Transverse colon (tissue), 4 donors: ENCODE data around the gene DENND1A. TPM values are rescaled to one million over a fixed set of nuclear protein-coding genes. Genes with fewer than 3 reads are reported as not detected.

Source experiments
- DNase-seq: peaks from one replicate; pipeline ENCODE4 v3.0.0-alpha.2; 2019
- H3K27ac ChIP-seq, 4 donors: fragments of 200-600 bp; sonication (generic); 2 replicates each; pipeline ENCODE4 v1.5.1; 2016 to 2018; ENCODE audit warnings: inconsistent platforms in 4 of 4
- H3K27me3 ChIP-seq: fragments of 200-600 bp; sonication (generic); 2 replicates; pipeline ENCODE4 v1.5.1; 2017; ENCODE audit warnings: inconsistent platforms
- H3K36me3 ChIP-seq, 4 donors: fragments of 200-600 bp; sonication (generic); 2 replicates each; pipeline ENCODE4 v1.5.1; 2017 to 2019; ENCODE audit warnings: inconsistent platforms in 4 of 4
- H3K4me1 ChIP-seq, 4 donors: fragments of 200-600 bp; sonication (generic); 2 replicates each; pipeline ENCODE4 v1.5.1; 2017 to 2020; ENCODE audit warnings: inconsistent platforms in 4 of 4
- H3K4me3 ChIP-seq, 4 donors: fragments of 200-600 bp; sonication (generic); 1 replicate in 1 of 4; 2 replicates in 3 of 4; pipeline versions ENCODE4 v1.5.1 to v1.6.1; 2017 to 2019; ENCODE audit warnings: inconsistent platforms in 4 of 4
- H3K9me3 ChIP-seq, 2 donors: fragments of 200-600 bp; sonication (generic); 2 replicates each; pipeline ENCODE4 v1.5.1; 2017 to 2019; ENCODE audit warnings: inconsistent platforms in 2 of 2
- EP300 ChIP-seq: sonication (generic); formaldehyde crosslinking; IDR thresholded peaks from one replicate; pipeline ENCODE4 v1.6.1; 2017; ENCODE audit warnings: antibody characterized with exemption, low read depth
- POLR2A ChIP-seq: fragments of 450-650 bp; IDR thresholded peaks from one replicate; pipeline ENCODE4 v1.6.1; 2016; ENCODE audit warnings: antibody characterized with exemption, mild to moderate bottlenecking, moderate library complexity
- POLR2AphosphoS5 ChIP-seq, 3 donors: sonication (generic); formaldehyde crosslinking; IDR thresholded peaks; one replicate each; pipeline ENCODE4 v1.6.1; 2016; ENCODE audit warnings: antibody characterized with exemption in 3 of 3
- WGBS, 2 donors: methylation state at CpG; one replicate each; pipeline ENCODE4 v1.1.5; 2018; ENCODE audit warnings: low coverage in 1 of 2; 5-methylcytosine and 5-hydroxymethylcytosine counted together
- in situ Hi-C, 4 donors: fragments of 200-750 bp; cut with MboI; loops; one replicate each; pipeline versions ENCODE4 v1.15.0 to v1.15.1; 2017; ENCODE audit warnings: low sequenced_read_pairs in 3 of 4, low pct_ligation_motif_present in 1 of 4, low pct_unique_long_range_greater_than_20kb in 1 of 4
- intact Hi-C: fragments of 100-400 bp; cut with DNase I; formaldehyde crosslinking; loops from one replicate; pipeline ENCODE4 v1.15.1; 2023; ENCODE audit warnings: low total_unique reads
- total RNA-seq, 4 donors: library from RNA; depleted of rRNA; stranded (reverse); fragments of >200 nt; gene quantifications; one replicate each; pipeline ENCODE4 v1.1.0, GENCODE V29; 2016
- TF ChIP-seq, protein P1 (sequence below), 5 experiments: fragments of 200-600 bp in 3 of 5; fragments of 450-650 bp in 2 of 5; sonication (generic) in 3 of 5; IDR thresholded peaks; 1 replicate in 2 of 5; 2 replicates in 3 of 5; pipeline ENCODE4 v1.5.1; 2016 to 2017; ENCODE audit warnings: antibody characterized with exemption in 5 of 5, inconsistent platforms in 3 of 5, mild to moderate bottlenecking in 2 of 5, moderate library complexity in 1 of 5

Gene DENND1A
- total RNA-seq, 4 donors from 2014 or later, result 12.5 to 78.6 (median 40.0) TPM

DNA sequence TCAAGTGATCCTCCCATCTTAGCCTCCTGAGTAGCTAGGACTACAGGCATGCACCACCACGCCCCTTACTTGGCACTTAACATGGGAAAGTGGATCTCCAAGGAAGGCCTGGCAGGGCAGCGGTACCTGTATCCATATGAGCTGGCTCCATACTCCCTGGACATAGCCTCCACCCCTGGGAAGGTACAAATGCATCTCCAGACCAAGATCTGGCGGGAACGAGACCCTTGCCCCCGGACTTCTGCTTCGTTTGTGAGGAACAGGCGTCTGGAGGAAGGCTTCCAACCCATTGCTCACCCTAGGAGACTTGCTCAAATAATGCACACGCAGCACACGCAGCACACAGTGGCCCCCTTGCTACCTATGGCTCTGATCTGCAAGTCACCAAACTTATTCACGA, 518.7 kb downstream of the DENND1A start:
- TF ChIP-seq, protein P1, sequence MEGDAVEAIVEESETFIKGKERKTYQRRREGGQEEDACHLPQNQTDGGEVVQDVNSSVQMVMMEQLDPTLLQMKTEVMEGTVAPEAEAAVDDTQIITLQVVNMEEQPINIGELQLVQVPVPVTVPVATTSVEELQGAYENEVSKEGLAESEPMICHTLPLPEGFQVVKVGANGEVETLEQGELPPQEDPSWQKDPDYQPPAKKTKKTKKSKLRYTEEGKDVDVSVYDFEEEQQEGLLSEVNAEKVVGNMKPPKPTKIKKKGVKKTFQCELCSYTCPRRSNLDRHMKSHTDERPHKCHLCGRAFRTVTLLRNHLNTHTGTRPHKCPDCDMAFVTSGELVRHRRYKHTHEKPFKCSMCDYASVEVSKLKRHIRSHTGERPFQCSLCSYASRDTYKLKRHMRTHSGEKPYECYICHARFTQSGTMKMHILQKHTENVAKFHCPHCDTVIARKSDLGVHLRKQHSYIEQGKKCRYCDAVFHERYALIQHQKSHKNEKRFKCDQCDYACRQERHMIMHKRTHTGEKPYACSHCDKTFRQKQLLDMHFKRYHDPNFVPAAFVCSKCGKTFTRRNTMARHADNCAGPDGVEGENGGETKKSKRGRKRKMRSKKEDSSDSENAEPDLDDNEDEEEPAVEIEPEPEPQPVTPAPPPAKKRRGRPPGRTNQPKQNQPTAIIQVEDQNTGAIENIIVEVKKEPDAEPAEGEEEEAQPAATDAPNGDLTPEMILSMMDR (IDR thresholded peaks at IDR 0.05), result no peak
- TF ChIP-seq POLR2AphosphoS5 (IDR thresholded peaks at IDR 0.05) (no peak), POLR2A (no peak), EP300 (no peak)
- Histone ChIP-seq H3K27ac (no peak overlapping the region), H3K27me3 (no peaks in the 10 kb centered on the region), H3K4me1 (no peaks in the 10 kb centered on the region), H3K36me3 (no peaks in the 10 kb centered on the region), H3K9me3 (no peaks in the 10 kb centered on the region), H3K4me3 (no peak overlapping the region)
- in situ Hi-C loops, result loop anchor here in 3 of 4 donors (25.0 kb wide), 1 partner anchor 626 kb away; no protein-coding TSS in a partner anchor
- no peak for DNase-seq
- WGBS, 2 donors, result 95 to 100% methylated on average over 2 to 10 of the region's 10 CpGs
- intact Hi-C loops, result no loop called here

DNA sequence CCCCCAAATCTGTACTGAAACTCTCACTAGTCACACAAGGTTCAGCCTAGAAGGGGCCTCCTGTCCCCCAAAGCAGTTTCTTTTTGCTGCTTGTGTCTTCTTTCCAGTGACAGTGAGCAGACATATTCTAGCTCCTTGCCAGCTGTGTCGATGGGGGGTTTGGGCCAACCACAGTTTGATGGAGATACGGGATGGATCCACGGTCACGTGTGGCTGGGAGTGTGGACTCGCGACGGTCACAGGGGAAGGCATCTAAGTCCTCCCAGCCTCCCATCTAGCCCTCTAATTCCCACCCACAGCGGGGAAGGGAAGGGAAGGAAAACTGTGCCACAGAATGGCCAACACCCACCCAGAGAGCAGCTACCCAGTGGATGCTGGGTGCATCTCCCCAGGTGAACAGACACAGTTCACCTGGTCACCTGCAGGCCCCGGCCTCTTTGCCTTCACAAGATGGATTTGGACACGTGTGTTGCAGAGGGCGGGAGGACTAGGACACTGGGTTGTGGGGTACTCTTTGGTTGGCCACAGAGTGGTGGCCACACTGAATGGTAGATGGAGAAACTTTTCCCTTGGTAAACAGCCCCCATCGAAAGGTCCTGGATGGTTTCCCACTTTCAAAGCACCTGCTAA, 519.5 kb downstream of the DENND1A start:
- in situ Hi-C loops (loop anchor here in 3 of 4 donors (25.0 kb wide), 1 partner anchor 627 kb away; no protein-coding TSS in a partner anchor), intact Hi-C loops (no loop called here)
- H3K27ac ChIP-seq, result no peak overlapping the region
- DNase-seq, result no peak
- TF ChIP-seq EP300 (no peak), POLR2A (no peak), POLR2AphosphoS5 (IDR thresholded peaks at IDR 0.05) (no peak)
- no peak overlapping the region for H3K4me3 ChIP-seq
- no peaks in the 10 kb centered on the region for H3K9me3 ChIP-seq
- H3K27me3 ChIP-seq, result no peaks in the 10 kb centered on the region
- H3K36me3 ChIP-seq, result no peaks in the 10 kb centered on the region
- no peaks in the 10 kb centered on the region for H3K4me1 ChIP-seq
- WGBS, 2 donors, result 71 to 86% methylated on average over 2 to 12 of the region's 12 CpGs

DNA sequence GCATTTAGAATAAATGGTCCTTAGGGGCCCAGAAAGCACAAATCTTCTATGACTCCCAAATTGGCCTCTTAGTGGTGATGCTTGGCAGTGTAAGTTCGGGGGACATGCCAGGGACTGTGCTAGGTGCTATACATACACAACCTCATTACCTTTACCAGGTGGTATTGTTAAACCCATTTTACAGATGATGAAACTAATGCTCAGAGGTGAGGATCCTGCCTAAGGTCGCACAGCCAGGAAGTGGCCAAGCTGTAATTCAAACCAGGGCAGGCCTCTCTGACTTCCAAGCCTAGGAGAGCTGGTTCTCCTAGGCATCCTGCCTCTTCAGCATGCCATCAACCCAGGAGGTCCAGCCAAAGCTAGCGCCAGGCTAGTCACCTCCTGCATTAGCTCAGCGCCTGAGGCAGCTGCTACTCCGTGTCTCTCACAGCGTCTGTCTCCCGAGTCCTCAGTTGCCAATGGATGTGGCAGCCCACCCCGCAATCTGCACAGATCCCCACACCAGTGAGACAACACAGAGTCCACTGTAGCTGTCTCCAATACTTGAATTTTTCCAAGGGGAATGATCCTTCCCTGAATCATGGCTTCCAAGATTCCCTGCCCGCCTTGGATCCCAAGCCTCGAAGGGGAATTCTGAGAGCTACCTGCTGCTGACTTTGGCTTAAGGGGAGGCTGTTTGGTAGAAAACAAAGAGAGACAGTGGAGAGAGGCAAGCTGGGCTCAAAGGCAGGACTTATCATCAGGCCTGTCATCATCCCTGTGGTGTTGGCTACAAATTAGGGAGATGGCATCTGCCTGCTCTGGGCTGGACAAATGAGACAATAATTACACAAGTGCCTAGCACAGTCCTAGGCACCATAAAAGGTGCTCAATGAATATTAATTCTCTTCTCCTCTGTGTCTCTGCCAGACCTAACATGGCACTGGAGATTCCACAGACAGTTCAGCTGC, 521.3 kb downstream of the DENND1A start:
- no peak overlapping the region for H3K27ac ChIP-seq
- TF ChIP-seq POLR2AphosphoS5 (IDR thresholded peaks at IDR 0.05), result no peak
- TF ChIP-seq EP300, result no peak
- TF ChIP-seq, protein P1 (IDR thresholded peaks at IDR 0.05), result no peak
- no peak for TF ChIP-seq POLR2A

DNA sequence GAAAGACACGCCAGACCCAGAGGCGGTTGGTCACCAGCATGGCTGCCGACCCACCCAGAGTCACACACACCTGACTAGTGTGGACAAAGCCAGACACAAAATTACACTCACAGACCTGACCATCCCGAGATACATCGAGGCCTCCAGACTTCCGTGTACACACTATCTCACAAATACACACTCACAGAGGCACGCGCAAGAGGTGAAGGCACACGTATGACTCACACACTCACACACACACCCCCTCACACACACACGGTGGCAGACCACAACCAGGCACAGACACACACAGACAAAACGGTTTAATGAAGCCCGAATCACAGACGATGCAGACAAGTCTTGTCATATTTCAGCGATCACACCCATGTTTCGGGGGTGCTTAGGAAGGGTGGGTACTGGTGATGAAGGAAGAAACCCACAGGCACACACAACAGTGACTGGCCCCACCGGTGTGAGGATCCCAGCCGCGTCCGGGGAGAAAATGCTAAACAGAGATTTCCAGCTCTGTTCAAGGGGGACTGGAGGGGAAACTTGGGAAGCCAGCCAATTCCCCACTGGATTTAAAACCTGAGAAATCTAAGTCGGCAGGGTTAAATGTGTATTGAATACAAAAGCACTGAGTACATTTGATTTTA, 522.6 kb downstream of the DENND1A start:
- no peak overlapping the region for H3K4me3 ChIP-seq
- H3K27me3 ChIP-seq, result no peaks in the 10 kb centered on the region
- intact Hi-C loops, result no loop called here
- no peaks in the 10 kb centered on the region for H3K4me1 ChIP-seq
- H3K36me3 ChIP-seq, result no peaks in the 10 kb centered on the region
- H3K9me3 ChIP-seq, result no peaks in the 10 kb centered on the region
- no peak for DNase-seq
- in situ Hi-C loops, result loop anchor here in 3 of 4 donors (25.0 kb wide), 1 partner anchor 630 kb away; no protein-coding TSS in a partner anchor
- no peak overlapping the region for H3K27ac ChIP-seq
- 86 to 90% methylated on average over 11 to 20 of the region's 20 CpGs for WGBS, 2 donors
- no peak for TF ChIP-seq POLR2A

More for the DNA sequence above, 521.3 kb downstream of the DENND1A start:
- intact Hi-C loops, result no loop called here
- 98 to 100% methylated on average over 1 to 10 of the region's 10 CpGs for WGBS, 2 donors
- Histone ChIP-seq H3K4me3 (no peak overlapping the region), H3K9me3 (no peaks in the 10 kb centered on the region), H3K36me3 (no peaks in the 10 kb centered on the region), H3K27me3 (no peaks in the 10 kb centered on the region), H3K4me1 (no peaks in the 10 kb centered on the region)
- in situ Hi-C loops, result loop anchor here in 3 of 4 donors (25.0 kb wide), 1 partner anchor 629 kb away; no protein-coding TSS in a partner anchor
- no peak for DNase-seq
